IMR-90 (cell line): ENCODE data around the gene DVL2. TPM values are rescaled to one million over a fixed set of nuclear protein-coding genes. Genes with fewer than 3 reads are reported as not detected.
A peak's percentile ranks its signal among the peaks of the same experiment; 100 is the strongest.

Source experiments
- BHLHE40 ChIP-seq: fragments of 150-350 bp; IDR thresholded peaks from 2 replicates; pipeline ENCODE4 v1.6.1; 2016; ENCODE audit warnings: mild to moderate bottlenecking, low read depth, low read length
- MAZ ChIP-seq: IDR thresholded peaks from 2 replicates; pipeline ENCODE4 v1.6.1; 2012; ENCODE audit warnings: low read depth, mild to moderate bottlenecking, low read length, improper control_type of control experiment, moderate library complexity, borderline replicate concordance
- polyA plus RNA-seq, 3 experiments: library from polyadenylated mRNA; depleted of rRNA; stranded (reverse); fragments of >200 nt; gene quantifications; 2 replicates each; pipeline ENCODE4 v1.2.3, GENCODE V29; 2012; ENCODE audit warnings: low replicate concordance in 1 of 3
- total RNA-seq: library from RNA; depleted of rRNA; stranded (reverse); fragments of >200 nt; gene quantifications from 2 replicates; pipeline ENCODE4 v1.2.3, GENCODE V29; 2012
- TF ChIP-seq, protein P1 (sequence below): fragments of 150-350 bp; IDR thresholded peaks from 2 replicates; pipeline ENCODE4 v1.6.1; 2017; ENCODE audit warnings: mild to moderate bottlenecking, antibody characterized with exemption, low read length, low read depth

Gene DVL2
- total and polyA plus RNA-seq, 2 of the 4 experiments (the other 2 are of a cell fraction), result 11.8 to 21.3 TPM

DNA sequence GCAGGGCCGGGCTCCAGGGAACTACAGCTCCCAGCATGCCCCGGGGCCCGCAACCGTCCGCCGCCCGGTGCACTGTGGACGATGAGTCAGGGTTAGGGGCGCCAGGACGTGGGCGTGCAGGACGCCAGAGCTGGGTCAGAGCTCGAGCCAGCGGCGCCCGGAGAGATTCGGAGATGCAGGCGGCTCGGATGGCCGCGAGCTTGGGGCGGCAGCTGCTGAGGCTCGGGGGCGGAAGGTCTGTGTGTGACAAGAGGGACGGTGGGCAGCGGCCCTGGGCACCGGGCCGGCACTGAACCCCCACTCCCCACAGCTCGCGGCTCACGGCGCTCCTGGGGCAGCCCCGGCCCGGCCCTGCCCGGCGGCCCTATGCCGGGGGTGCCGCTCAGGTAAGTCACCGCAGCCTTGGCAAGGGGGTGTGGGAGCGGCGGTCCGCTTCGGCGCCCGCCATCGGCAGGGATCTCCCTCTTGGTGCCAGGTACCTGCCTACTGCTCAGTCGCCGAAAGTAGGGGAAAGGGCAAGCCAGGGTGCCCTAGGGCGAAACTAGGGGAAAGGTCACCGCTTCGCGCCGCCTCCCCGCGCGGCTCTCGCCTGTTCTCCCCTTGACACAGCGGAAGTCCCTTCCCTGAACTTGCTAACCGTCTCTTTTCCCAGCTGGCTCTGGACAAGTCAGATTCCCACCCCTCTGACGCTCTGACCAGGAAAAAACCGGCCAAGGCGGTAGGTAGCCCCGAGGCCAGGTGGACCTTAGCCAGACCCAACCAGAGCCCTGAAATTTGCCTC lies 14.3 kb downstream of the DVL2 start, which contains the start of the genes ACADVL and DLG4 (continued):
- TF ChIP-seq, protein P1, sequence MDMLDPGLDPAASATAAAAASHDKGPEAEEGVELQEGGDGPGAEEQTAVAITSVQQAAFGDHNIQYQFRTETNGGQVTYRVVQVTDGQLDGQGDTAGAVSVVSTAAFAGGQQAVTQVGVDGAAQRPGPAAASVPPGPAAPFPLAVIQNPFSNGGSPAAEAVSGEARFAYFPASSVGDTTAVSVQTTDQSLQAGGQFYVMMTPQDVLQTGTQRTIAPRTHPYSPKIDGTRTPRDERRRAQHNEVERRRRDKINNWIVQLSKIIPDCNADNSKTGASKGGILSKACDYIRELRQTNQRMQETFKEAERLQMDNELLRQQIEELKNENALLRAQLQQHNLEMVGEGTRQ, result no peak
- TF ChIP-seq MAZ (peak; percentile 28; the same call in 1 of the 2 replicates), BHLHE40 (peak; percentile 61)
